Heart right ventricle (tissue), 16 donors: ENCODE results near the gene HOXC13. TPM values are rescaled to one million over a fixed set of nuclear protein-coding genes. Genes with fewer than 3 reads are reported as not detected.

Source experiments
- ATAC-seq, 8 donors: fragments of 200-7000 bp; cut with Tn5 transposase; one replicate each; pipeline ENCODE4 v1.9.1; 2020; ENCODE audit warnings: mild to moderate bottlenecking in 8 of 8, moderate library complexity in 8 of 8, moderate number of reproducible peaks in 1 of 8
- DNase-seq, 2 donors: peaks; one replicate each; pipeline ENCODE4 v3.0.0-alpha.2; 2020
- H3K27ac ChIP-seq, 10 donors: fragments of 200-600 bp; sonication (generic) in 2 of 10; one replicate each; pipeline versions ENCODE4 v1.5.0 to v1.8.0; 2020 to 2022; ENCODE audit warnings: mild to moderate bottlenecking in 3 of 10
- H3K27me3 ChIP-seq, 7 donors: fragments of 200-600 bp; one replicate each; pipeline ENCODE4 v1.8.0; 2021 to 2022; ENCODE audit warnings: mild to moderate bottlenecking in 2 of 7
- H3K36me3 ChIP-seq, 9 donors: fragments of 200-600 bp; sonication (generic) in 1 of 9; one replicate each; pipeline versions ENCODE4 v1.5.0 to v1.8.0; 2020 to 2022; ENCODE audit warnings: mild to moderate bottlenecking in 2 of 9
- H3K4me1 ChIP-seq, 9 donors: fragments of 200-600 bp; sonication (generic) in 1 of 9; one replicate each; pipeline versions ENCODE4 v1.5.0 to v1.8.0; 2020 to 2022; ENCODE audit warnings: mild to moderate bottlenecking in 4 of 9
- H3K4me3 ChIP-seq, 10 donors: fragments of 200-600 bp; sonication (generic) in 2 of 10; one replicate each; pipeline versions ENCODE4 v1.5.0 to v1.8.0; 2020 to 2022; ENCODE audit warnings: mild to moderate bottlenecking in 7 of 10, moderate library complexity in 2 of 10
- H3K9me3 ChIP-seq, 11 donors: fragments of 200-600 bp in 10 of 11; sonication (generic) in 2 of 11; one replicate each; pipeline versions ENCODE4 v1.5.0 to v1.8.0; 2013 to 2022; ENCODE audit warnings: mild to moderate bottlenecking in 2 of 11, control low read depth in 1 of 11, moderate library complexity in 1 of 11
- CTCF ChIP-seq, 9 donors: fragments of 200-600 bp; sonication (generic) in 2 of 9; IDR thresholded peaks; one replicate each; pipeline versions ENCODE4 v1.5.0 to v1.8.0; 2021 to 2022; ENCODE audit warnings: antibody characterized with exemption in 9 of 9, mild to moderate bottlenecking in 5 of 9, moderate library complexity in 1 of 9
- WGBS, 2 donors: extraction: QIAGEN DNeasy Blood & Tissue Kit; methylation state at CpG; one replicate each; pipeline ENCODE4 v1.1.7; 2013; ENCODE audit warnings: inconsistent platforms in 1 of 2; 5-methylcytosine and 5-hydroxymethylcytosine counted together
- intact Hi-C, 10 donors: fragments of 100-400 bp; cut with DNase I; formaldehyde crosslinking; loops; one replicate each; pipeline versions ENCODE4 v1.11.1 to v1.14.2; 2022
- polyA plus RNA-seq, 2 donors: library from polyadenylated mRNA; stranded (reverse); fragments of 200-250 nt; gene quantifications; one replicate each; pipeline ENCODE4 v1.2.3, GENCODE V29; 2013
- total RNA-seq, 10 donors: library from RNA; stranded (reverse); fragmentation: NEBNext Ultra II Directional in 3 of 10; extraction: Animal tissue kit (Norgen Biotek cat#: 25700) in 3 of 10; gene quantifications; one replicate each; pipeline versions ENCODE4 v1.2.1 to v1.2.4, GENCODE V29; 2021 to 2023
- donor health status: Arrhythmogenic right ventricular cardiomyopathy.
- donor health status: ischemic (EF 13 %, LVEDD 7.1; RV severe dilation, severe dysfunction).
- donor health status: healthy with polysubstance abuse.
- donor health status: DM: no; HTN: yes; CAD: no.
- donor health status: DM: no; HTN: no; CAD: no.
- donor health status: ischemic (EF 25% LVEDD 6.9; RV normal size, moderate dysfunction).
- donor health status: ischemic (EF 25% LVEDD 5.7; RV mildly dilated, moderate dysfunction).
- donor health status: healthy.
- donor health status: DM: yes; HTN: yes; CAD: no.
- donor health status: Ischemic cardiomyopathy.
- donor health status: ischemic (EF 35%, LVEDD 5.7; RV mildly dilated, moderate dysfunction).
- donor health status: nonischemic (EF 11% LVEDD 7.7; RV severe dilation, severe dysfunction).
- donor health status: DM: yes; HTN: yes; CAD: no.
- donor health status: PGD.
- donor health status: ischemic (EF 29% LVEDD 5.4; RV normal size, mild dysfunction).
- donor health status: nonischemic (EF 23%, LVEDD 6.1; RV moderate dilation, normal function).

The HOXC13 gene
- total and polyA plus RNA-seq, 12 donors, result not detected

- ATAC-seq (no peak), DNase-seq (no peak)
- H3K9me3 ChIP-seq, result no peaks in the 10 kb centered on the region
- H3K4me1 ChIP-seq, result peaks cover 4 to 26% (median 15%) of the 10 kb centered on the region in 9 donors
- no peak overlapping the region for H3K27ac ChIP-seq
- H3K36me3 ChIP-seq, result no peaks in the 10 kb centered on the region
- no peak overlapping the region for H3K4me3 ChIP-seq
- no peak for TF ChIP-seq CTCF (IDR thresholded peaks at IDR 0.05)
- intact Hi-C loops, result no loop called here
- H3K27me3 ChIP-seq, result peaks cover 57 to 100% (median 98%) of the 10 kb centered on the region in 7 donors
- 7 to 10% methylated on average over 26 of the region's 26 CpGs for WGBS, 2 donors
These were observed 44.3 kb downstream of the HOXC13 start for GRCh38 chr12:53982648-53983567.

GRCh38 chr12:53983568-53983949 lies 44.9 kb downstream of the HOXC13 start:
- no peak overlapping the region for H3K4me3 ChIP-seq
- ATAC-seq, result no peak

GRCh38 chr12:53983950-53984572 lies 45.4 kb downstream of the HOXC13 start:
- Histone ChIP-seq H3K27ac (no peak overlapping the region), H3K9me3 (no peaks in the 10 kb centered on the region), H3K36me3 (no peaks in the 10 kb centered on the region), H3K4me1 (peaks cover 4 to 29% (median 15%) of the 10 kb centered on the region in 9 donors), H3K27me3 (peaks cover 60 to 100% (median 98%) of the 10 kb centered on the region in 7 donors), H3K4me3 (no peak overlapping the region)
- no peak for TF ChIP-seq CTCF (IDR thresholded peaks at IDR 0.05)
- ATAC-seq (peak in 1 of 8 donors; percentile 38), DNase-seq (no peak)
- intact Hi-C loops, result no loop called here
- 3 to 7% methylated on average over 27 to 30 of the region's 30 CpGs for WGBS, 2 donors

More at GRCh38 chr12:53983568-53983949, 44.9 kb downstream of the HOXC13 start:
- intact Hi-C loops, result no loop called here
- no peak overlapping the region for H3K27ac ChIP-seq
- H3K27me3 ChIP-seq, result peaks cover 57 to 100% (median 98%) of the 10 kb centered on the region in 7 donors
- no peaks in the 10 kb centered on the region for H3K9me3 ChIP-seq
- no peak for DNase-seq
- H3K4me1 ChIP-seq, result peaks cover 4 to 26% (median 15%) of the 10 kb centered on the region in 9 donors
- no peaks in the 10 kb centered on the region for H3K36me3 ChIP-seq
- TF ChIP-seq CTCF (IDR thresholded peaks at IDR 0.05), result no peak
- WGBS, 2 donors, result 4 to 8% methylated on average over 17 of the region's 17 CpGs

DNA sequence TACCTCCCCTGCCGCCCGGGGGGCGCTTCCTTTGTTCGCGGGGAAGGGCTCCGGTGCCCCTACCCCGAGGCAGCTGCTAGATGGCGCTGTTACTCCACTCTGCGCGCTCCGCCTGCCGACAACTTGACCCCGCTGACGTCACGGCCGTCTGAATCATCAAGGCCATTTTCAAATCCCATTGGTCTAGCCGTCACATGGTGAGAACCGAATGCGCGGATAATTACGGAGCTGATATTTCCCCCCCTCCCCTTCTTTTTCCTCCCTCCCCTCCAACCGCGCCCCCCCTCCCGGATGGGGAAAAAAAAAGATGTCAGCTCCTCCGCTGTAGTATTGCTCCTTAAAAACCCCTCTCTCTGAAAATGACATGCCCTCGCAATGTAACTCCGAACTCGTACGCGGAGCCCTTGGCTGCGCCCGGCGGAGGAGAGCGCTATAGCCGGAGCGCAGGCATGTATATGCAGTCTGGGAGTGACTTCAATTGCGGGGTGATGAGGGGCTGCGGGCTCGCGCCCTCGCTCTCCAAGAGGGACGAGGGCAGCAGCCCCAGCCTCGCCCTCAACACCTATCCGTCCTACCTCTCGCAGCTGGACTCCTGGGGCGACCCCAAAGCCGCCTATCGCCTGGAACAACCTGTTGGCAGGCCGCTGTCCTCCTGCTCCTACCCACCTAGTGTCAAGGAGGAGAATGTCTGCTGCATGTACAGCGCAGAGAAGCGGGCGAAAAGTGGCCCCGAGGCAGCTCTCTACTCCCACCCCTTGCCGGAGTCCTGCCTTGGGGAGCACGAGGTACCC lies 46.5 kb downstream of the HOXC13 start, which contains the start of gene HOXC10:
TSS of gene HOXC10 (plus strand) at position 246 of the 791 bp plus-strand sequence. CDS start at position 360, 114 bp downstream.
- Histone ChIP-seq H3K4me1 (peaks cover 4 to 34% (median 17%) of the 10 kb centered on the region in 9 donors), H3K36me3 (no peaks in the 10 kb centered on the region), H3K27me3 (peaks cover 55 to 100% (median 100%) of the 10 kb centered on the region in 7 donors), H3K9me3 (no peaks in the 10 kb centered on the region), H3K4me3 (peak within 1 kb of the TSS in 5 of 10 donors; percentile 3 to 27 (median 12)), H3K27ac (no peak within 1 kb of the TSS)
- ATAC-seq, result peak; percentile 44 to 73 (median 60)
- peak in 8 of 9 donors; percentile 18 to 53 (median 33) for TF ChIP-seq CTCF (IDR thresholded peaks at IDR 0.05)
- DNase-seq, result peak; percentile 49 to 68
- intact Hi-C loops, result no loop called here
- 5 to 6% methylated on average over 54 to 55 of the region's 55 CpGs for WGBS, 2 donors
